ENCODE data around the gene JMJD4. TPM values are rescaled to one million over a fixed set of nuclear protein-coding genes. Genes with fewer than 3 reads are reported as not detected.

Gene JMJD4
- total RNA-seq, 4 donors from 2014 or later = 20.6 to 31.7 (median 28.8) TPM

DNA sequence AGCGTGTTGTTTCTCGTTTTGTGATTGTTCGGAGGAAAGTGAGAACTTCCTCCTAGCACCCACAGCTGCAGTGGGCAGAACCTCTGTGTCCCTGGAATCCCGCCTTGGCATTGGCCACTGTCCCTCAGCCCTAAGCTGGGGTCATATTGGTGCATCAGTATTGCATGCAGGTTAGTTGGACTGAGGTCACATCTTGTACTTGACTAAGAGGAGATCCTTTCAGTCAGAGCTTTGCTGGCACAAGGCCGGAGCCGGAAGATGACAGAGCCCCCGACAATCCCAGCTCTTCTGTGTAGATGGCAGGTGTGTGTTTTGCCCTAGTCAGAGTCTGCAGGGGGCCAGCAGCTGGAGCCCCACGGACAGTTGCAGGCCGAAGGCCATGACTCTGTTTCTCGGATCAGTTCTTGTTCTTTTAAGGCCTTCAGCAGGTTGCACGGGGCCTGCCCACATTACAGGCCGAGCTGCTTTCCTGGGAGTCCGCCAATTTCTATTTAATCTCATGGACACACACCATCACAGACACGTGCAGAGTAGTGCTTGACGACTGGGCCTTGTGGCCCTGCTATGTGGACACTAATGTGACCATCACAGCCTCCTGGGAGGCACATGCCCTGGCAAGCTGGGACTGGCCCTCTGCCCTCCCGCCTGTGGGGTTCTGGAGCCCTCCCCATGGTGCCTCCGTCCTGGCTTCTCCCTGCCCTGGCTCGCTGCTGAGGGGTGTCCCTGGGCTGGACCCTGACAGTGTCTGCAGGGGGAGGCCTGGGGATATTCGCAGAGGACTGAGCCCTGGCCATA, 15.0 kb upstream of the JMJD4 start:
- DNase-seq = no peak
- H3K36me3 ChIP-seq = peaks cover 7% of the 10 kb centered on the region in 2 donors
- H3K9me3 ChIP-seq = no peaks in the 10 kb centered on the region
- no peak overlapping the region for H3K27ac ChIP-seq
- WGBS, 2 donors = 90 to 94% methylated on average over 8 to 13 of the region's 19 CpGs
- TF ChIP-seq, protein P1, sequence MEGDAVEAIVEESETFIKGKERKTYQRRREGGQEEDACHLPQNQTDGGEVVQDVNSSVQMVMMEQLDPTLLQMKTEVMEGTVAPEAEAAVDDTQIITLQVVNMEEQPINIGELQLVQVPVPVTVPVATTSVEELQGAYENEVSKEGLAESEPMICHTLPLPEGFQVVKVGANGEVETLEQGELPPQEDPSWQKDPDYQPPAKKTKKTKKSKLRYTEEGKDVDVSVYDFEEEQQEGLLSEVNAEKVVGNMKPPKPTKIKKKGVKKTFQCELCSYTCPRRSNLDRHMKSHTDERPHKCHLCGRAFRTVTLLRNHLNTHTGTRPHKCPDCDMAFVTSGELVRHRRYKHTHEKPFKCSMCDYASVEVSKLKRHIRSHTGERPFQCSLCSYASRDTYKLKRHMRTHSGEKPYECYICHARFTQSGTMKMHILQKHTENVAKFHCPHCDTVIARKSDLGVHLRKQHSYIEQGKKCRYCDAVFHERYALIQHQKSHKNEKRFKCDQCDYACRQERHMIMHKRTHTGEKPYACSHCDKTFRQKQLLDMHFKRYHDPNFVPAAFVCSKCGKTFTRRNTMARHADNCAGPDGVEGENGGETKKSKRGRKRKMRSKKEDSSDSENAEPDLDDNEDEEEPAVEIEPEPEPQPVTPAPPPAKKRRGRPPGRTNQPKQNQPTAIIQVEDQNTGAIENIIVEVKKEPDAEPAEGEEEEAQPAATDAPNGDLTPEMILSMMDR (IDR thresholded peaks at IDR 0.05) = no peak
- TF ChIP-seq POLR2A (IDR thresholded peaks at IDR 0.05) = no peak
- peaks cover 0 to 7% of the 10 kb centered on the region in 2 donors for H3K4me1 ChIP-seq
- intact Hi-C loops (cut with DNase I) = no loop called here
- H3K27me3 ChIP-seq = no peaks in the 10 kb centered on the region
- H3K4me3 ChIP-seq (replicated peaks in 1 of 3) = no peak overlapping the region

DNA sequence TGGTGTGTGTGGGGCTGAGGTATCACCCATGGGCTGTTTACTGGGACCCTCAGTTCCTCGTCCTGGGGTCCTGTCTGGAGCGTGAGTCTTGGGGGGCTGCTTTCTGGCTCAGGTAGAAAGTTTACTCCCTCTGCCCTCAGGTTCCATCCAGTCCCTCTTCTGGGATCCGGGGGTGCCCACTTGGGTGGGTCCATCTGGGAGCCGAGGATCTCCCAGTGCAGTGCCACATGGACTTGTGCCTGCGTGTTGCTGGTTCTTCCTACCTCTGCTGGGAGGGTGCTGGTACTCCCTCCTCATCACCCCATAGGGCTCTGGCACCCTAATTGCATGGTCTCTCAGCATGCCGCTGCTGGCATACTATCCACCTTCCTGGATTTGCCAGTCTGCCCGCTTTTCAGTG, 14.1 kb upstream of the JMJD4 start:
- no peak overlapping the region for H3K27ac ChIP-seq
- H3K27me3 ChIP-seq = no peaks in the 10 kb centered on the region
- 98 to 100% methylated on average over 6 of the region's 7 CpGs for WGBS, 2 donors
- no peak for TF ChIP-seq POLR2A (IDR thresholded peaks at IDR 0.05)
- TF ChIP-seq, protein P1 (IDR thresholded peaks at IDR 0.05) = no peak
- no peak for DNase-seq
- no peaks in the 10 kb centered on the region for H3K9me3 ChIP-seq
- intact Hi-C loops (cut with DNase I) = no loop called here
- no peak overlapping the region for H3K4me3 ChIP-seq (replicated peaks in 1 of 3)
- H3K4me1 ChIP-seq = peaks cover 0 to 4% of the 10 kb centered on the region in 2 donors
- H3K36me3 ChIP-seq = peaks cover 7% of the 10 kb centered on the region in 2 donors

DNA sequence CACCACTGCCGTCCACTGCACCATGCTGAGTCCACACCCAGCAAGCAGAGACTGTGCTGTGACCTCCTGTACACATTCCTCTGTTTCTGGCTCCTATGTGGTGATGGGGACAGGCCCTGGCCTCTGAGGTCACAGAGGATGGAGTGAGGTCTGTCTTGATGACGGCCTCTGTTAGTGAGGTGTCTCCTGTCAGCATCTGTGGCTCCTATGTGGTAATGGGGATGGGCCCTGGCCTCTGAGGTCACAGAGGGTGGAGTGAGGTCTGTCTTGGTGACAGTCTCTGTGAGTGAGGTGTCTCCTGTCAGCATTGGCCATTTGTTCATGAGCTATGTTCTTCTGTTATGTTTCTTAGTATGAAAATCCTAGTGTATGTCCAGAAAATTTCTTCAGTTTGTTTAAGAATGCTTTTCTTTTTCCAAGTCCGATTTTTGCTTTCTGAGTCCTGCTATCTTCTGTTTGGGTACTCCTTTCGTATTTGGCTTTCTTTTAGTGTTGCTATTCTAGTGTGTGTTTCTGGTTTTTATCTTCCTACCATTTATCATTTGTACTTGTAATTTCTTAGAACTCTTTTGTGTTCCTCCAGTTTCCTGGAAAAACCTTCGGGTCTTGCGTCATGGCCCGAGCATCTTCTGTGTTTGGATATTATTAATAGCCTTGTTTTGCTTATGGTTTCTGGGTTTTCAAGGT, 13.5 kb upstream of the JMJD4 start:
- Histone ChIP-seq H3K27me3 (no peaks in the 10 kb centered on the region), H3K27ac (no peak overlapping the region), H3K4me1 (no peaks in the 10 kb centered on the region), H3K4me3 (replicated peaks in 1 of 3) (no peak overlapping the region), H3K36me3 (peaks cover 7% of the 10 kb centered on the region in 2 donors), H3K9me3 (no peaks in the 10 kb centered on the region)
- intact Hi-C loops (cut with DNase I) = no loop called here
- TF ChIP-seq POLR2A (IDR thresholded peaks at IDR 0.05) = no peak
- TF ChIP-seq, protein P1 (IDR thresholded peaks at IDR 0.05) = no peak
- no peak for DNase-seq
- WGBS, 2 donors = 79 to 88% methylated on average over 6 to 7 of the region's 7 CpGs

DNA sequence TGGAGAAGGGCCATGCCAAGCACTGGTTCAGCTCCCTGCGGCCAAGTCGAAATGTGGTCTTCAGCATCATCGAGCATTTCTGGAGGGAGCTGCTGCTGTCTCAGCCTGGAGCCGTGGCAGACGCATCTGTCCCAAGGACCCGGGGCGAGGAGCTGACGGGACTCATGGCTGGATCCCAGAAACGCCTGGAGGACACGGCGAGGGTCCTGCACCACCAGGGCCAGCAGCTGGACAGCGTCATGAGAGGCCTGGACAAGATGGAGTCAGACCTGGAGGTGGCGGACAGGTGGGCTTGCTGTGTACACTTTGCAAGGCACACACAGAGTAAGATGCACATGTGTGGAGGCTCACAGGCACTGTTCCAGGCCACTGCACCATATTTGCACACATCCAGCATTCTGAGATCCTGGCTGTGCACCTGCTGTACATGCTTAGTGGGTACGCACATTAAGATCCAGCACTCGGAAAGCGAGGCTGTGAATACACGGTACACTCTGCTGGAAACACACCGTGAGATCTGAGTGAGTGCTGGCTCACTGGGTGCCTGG, 12.9 kb upstream of the JMJD4 start:
- Histone ChIP-seq H3K36me3 (peaks cover 7% of the 10 kb centered on the region in 2 donors), H3K4me3 (replicated peaks in 1 of 3) (no peak overlapping the region), H3K27ac (no peak overlapping the region), H3K27me3 (no peaks in the 10 kb centered on the region), H3K4me1 (no peaks in the 10 kb centered on the region), H3K9me3 (no peaks in the 10 kb centered on the region)
- 95 to 97% methylated on average over 18 of the region's 18 CpGs for WGBS, 2 donors
- no peak for DNase-seq
- intact Hi-C loops (cut with DNase I) = no loop called here
- TF ChIP-seq, protein P1 (IDR thresholded peaks at IDR 0.05) = no peak
- TF ChIP-seq POLR2A (IDR thresholded peaks at IDR 0.05) = no peak

DNA sequence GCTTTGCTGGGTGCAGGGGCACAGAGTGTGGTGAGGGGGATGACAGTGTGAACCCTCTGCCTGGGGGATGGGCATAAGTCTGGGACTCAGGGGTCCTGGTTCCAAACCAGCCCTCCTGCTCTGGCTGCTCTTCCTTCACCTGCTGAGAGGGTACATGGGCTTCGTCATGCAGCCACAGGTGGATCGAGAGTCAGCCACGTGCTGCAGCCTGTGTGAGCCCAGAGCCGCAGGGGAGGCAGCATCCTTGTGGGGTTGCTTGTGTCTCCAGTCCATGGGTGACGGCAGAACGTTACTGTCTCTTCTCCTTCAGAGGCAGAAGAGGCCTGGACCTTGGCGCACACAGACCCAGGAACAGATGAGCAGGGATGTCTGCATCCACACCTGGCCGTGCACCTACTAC, 12.3 kb upstream of the JMJD4 start:
- no peak overlapping the region for H3K27ac ChIP-seq
- WGBS, 2 donors = 89 to 100% methylated on average over 4 to 8 of the region's 8 CpGs

More for the DNA sequence above, 12.3 kb upstream of the JMJD4 start:
- peaks cover 7% of the 10 kb centered on the region in 2 donors for H3K36me3 ChIP-seq
- no peaks in the 10 kb centered on the region for H3K9me3 ChIP-seq
- intact Hi-C loops (cut with DNase I) = no loop called here
- TF ChIP-seq POLR2A (IDR thresholded peaks at IDR 0.05) = no peak
- TF ChIP-seq, protein P1 (IDR thresholded peaks at IDR 0.05) = no peak
- DNase-seq = no peak
- H3K27me3 ChIP-seq = no peaks in the 10 kb centered on the region
- no peak overlapping the region for H3K4me3 ChIP-seq (replicated peaks in 1 of 3)
- no peaks in the 10 kb centered on the region for H3K4me1 ChIP-seq
